HG03460 (cell line): Measurements from ENCODE around the gene ARPC4.

Source experiments
- ATAC-seq: cut with Tn5 transposase; IDR thresholded peaks from one replicate; pipeline ENCODE4 v1.9.1; 2021; ENCODE audit not compliant: unreplicated experiment

Gene ARPC4

DNA sequence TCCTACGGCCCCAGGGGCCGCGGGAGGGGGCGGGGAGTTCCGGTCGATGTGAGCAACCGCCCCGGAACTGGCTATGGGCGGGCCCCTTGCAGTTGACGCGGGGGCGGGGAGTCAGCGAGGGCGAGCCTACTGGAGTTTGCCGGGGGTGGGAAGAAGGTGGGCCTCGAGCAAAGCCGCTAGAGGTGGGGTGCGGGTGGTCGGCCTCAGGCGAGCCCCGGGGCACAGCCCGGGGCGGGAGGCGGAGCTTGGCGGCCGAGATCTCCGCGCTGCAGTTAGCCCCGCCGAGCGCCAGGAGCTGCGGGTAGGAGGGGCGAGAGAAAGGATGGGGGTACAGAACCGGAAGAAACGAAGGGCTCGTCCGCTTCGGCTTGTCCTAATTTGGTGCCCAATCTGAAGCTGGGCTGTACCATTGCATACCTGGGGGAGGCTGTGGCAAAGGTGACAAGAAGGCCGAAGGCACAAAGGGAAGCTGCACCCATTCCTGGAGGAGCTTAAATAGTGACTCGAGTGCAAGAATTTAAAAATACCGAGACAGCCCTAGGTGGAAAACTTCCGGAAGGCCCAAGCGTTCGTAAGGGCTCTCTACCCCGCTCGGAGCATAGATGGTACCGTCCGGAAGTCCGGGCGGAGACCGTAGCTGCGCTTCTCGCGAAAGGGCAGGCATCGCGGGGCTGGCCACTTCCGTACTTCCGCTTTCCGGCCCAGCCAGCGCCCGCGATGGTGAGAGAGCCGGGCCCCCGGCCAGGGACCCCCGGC, at the start of gene ARPC4, which contains the start of gene TADA3:
TSS of gene ARPC4 (plus strand) at position 678 of the 756 bp plus-strand sequence. CDS start at position 718, 40 bp downstream.
TSS of gene TADA3 (minus strand) at position 69 of the 756 bp plus-strand sequence. CDS start 1,007 bp downstream, outside the sequence.
- peak; percentile 82 for ATAC-seq

GRCh38 chr3:9743548-9743947, 49.3 kb upstream of the ARPC4 start:
- ATAC-seq: no peak

- ATAC-seq: no peak
Measured at GRCh38 chr3:9744162-9744561, 48.7 kb upstream of the ARPC4 start.

DNA sequence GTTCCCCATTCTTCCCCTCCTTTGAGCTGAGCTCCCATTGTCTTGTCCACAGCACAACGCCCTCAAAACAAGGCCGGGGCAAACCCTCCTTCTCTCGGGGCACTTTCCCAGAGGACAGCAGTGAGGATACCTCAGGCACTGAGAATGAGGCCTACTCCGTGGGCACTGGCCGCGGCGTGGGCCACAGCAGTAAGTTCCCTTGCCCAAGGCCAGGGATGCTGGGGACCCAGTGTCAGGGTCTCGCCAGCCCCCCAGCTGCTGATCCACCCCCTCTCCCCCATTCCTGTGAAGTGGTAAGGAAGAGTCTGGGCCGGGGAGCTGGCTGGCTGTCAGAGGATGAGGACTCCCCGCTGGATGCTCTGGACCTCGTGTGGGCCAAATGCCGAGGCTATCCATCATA, 47.4 kb upstream of the ARPC4 start:
- no peak for ATAC-seq

GRCh38 chr3:9746330-9746729, 46.6 kb upstream of the ARPC4 start:
- ATAC-seq: no peak

DNA sequence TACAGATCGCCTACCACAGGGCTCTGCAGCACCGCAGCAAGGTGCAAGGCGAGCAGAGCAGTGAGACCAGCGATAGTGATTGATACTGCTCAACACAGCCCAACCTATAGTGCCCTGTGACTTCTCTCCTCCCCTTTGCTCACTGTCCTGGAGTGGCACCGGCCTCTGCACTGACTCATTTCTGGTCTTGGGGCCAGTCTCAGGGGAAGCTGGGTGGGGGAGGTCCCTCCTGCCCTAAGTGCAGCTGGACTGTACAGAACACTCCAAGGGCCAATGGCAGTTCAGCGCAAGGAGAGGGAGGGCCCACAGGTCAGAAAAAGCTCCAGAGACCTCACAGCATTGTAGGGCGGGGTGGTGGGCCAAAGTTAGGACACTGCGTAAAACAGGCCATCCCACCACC, 45.6 kb upstream of the ARPC4 start:
- no peak for ATAC-seq

DNA sequence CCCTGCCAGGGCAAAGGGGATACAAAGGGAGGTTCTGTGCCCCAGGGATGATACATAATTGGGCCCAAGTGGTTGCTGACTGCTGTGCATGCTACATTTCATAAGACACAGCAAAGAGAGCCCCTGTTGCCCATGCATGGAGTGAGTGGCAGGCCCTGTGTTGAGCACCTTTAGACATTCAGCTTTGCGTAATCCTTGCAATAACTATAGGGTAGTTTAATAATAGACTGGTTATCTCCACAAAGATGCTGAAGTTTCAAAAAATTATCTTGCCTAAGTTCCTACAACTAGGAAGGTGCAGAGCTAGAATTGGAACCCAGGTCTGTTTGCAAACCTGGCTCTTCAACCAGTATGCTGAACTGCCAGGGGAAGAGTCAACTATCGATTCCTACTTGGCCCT, 44.9 kb upstream of the ARPC4 start:
- ATAC-seq: no peak

DNA sequence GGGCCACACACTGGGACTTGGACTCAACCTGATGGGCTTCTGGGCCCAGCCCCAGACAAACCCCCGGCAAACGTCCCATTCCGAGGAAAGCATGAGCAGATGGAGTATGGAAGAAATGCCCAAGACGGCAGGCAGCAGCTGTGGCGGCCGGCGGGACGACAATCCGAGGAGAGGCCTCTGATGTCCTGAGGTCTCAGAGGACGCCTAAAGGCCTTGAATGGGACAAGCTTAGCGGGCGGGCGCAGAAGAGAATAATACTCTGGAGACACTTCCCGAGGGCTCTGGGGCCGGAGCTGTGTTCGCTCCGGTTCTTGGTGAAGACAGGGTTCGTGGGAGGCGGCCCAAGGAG, 43.6 kb upstream of the ARPC4 start:
- no peak for ATAC-seq

GRCh38 chr3:9749645-9750555, 43.0 kb upstream of the ARPC4 start, which contains the start of gene OGG1:
Gene OGG1 (plus strand): TSS chr3:9749952. CDS start chr3:9750287, 335 bp downstream.
- ATAC-seq: peak; percentile 86

- ATAC-seq: no peak
Measured at GRCh38 chr3:9750556-9751411, 42.1 kb upstream of the ARPC4 start.

- no peak for ATAC-seq
Measured at GRCh38 chr3:9754678-9755077, 38.2 kb upstream of the ARPC4 start.

- no peak for ATAC-seq
Measured at GRCh38 chr3:9757427-9757826, 35.5 kb upstream of the ARPC4 start.

DNA sequence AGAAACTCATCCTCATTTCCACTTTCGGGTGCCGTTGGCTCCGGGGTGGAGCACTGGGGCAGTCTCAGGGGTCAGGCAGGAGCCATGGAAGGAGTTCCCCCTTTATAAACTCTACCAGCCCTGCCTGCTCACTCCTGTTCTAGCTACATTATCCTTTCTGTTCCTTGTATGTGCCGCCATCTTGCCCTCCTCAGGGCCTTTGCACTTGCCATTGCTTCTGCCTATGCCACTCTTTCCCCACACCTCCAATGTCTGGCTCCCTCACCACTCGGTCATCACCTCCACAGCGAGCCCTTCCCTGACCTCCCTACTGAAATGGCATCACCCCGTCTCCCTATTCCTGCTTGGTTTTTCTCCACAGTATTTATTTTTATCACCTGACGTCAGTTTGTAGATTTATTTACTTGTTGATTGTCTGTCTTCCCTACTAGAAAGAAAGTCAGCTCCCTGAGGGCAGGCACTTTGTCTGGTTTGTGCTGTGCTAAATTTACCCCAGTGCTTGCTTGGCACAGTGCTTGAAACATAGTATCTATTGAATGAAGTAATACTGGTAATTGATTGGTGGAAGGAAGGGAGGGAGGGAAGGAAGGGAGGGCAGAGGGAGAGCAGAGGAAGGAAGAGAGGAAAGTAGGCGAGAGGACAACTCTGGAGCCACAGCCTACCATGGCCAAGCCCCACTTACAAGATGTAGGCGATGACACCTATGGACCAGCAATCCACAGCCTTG, 31.9 kb upstream of the ARPC4 start:
- no peak for ATAC-seq

- ATAC-seq: no peak
Measured at GRCh38 chr3:9761919-9762318, 31.0 kb upstream of the ARPC4 start.

DNA sequence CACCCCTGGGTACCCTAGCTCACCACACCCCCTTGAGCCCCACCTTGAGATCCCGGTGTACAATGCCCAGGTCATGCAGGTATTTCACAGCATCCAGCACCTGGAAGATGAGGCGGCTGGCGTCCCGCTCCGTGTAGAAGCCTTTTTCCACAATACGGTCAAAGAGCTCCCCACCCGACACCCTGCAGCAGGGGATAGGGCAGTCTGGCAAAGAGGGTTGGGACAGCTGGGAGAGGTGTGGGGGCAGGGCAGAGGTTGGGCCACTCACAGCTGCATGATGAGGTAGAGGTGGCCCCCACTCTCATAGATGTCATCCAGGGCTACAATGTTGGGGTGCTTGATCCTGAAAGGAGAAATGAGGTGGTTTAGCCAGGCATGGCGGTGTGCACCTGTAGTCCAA, 30.0 kb upstream of the ARPC4 start:
- no peak for ATAC-seq

DNA sequence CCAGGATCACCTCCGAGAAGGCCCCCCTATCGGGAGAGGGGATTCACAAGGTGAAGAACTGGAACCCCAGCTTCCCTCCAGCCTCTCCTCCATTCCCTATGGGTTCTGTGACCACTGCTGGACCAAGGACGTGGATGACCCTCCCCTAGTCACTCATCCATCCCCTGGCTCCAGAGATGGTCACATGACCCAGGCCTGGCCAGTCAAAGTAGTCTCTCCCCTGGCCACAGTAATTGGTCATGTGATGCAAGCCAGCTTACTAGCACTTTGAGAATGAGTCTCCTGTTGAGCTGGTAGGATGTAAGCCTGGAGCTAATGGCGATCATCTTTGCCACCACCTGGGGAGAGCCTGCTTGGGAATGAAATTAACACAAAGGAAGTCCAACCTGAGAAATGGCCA, 27.0 kb upstream of the ARPC4 start:
- no peak for ATAC-seq

- ATAC-seq: no peak
Measured at GRCh38 chr3:9767418-9767817, 25.5 kb upstream of the ARPC4 start.

DNA sequence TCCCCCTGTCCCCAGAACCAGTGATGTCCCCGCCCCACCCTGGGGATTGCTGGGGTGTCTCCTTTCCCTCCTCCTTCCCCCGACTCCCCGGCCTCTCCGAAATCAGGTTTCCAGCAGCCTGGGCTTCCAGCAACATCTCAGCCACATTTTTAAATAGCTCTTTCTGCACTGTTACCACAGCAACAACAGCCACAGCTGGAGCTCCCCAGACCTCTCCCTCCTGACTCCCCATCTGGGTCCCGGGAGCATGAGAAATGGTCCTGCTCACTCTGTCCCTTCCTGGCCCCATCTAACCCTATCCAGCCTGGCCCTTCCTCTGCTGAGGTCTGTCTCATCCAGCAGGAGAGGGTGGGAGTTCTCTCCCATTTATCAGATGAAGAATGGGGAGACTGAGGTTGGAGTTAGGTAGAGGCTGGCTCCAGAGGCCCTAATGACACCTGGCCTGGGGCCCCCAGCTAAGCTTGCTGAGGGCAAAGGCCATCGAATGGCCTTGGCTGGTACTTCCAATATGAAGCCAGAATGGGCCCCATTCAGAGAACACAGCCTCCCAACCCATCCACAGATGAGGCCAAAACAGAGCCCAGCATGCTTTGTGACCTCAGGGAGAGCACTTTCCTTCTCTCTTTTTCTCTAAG, 24.6 kb upstream of the ARPC4 start:
- ATAC-seq: no peak

GRCh38 chr3:9769012-9769411, 23.9 kb upstream of the ARPC4 start:
- ATAC-seq: no peak
